Parathyroid adenoma (tissue), 2 donors: ENCODE data around the gene TMEM120A.

ENCODE experiments used
- H2AFZ ChIP-seq: fragments of 300-600 bp; sonication (generic); one replicate; pipeline ENCODE4 v1.7.0; 2017; ENCODE audit warnings: antibody characterized with exemption, mild to moderate bottlenecking
- H3K27ac ChIP-seq: fragments of 300-600 bp; sonication (generic); one replicate; pipeline ENCODE4 v1.7.0; 2017
- H3K27me3 ChIP-seq: fragments of 300-600 bp; sonication (generic); one replicate; pipeline ENCODE4 v1.7.0; 2017; ENCODE audit warnings: low read length; ENCODE audit not compliant: control insufficient read depth, insufficient read depth
- H3K36me3 ChIP-seq: fragments of 300-600 bp; sonication (generic); one replicate; pipeline ENCODE4 v1.7.0; 2017; ENCODE audit warnings: low read length; ENCODE audit not compliant: control insufficient read depth, insufficient read depth
- H3K4me1 ChIP-seq: fragments of 300-600 bp; sonication (generic); one replicate; pipeline ENCODE4 v1.7.0; 2017; ENCODE audit warnings: control low read depth
- H3K4me2 ChIP-seq: fragments of 300-600 bp; sonication (generic); one replicate; pipeline ENCODE4 v1.7.0; 2017; ENCODE audit warnings: low read length
- H3K4me3 ChIP-seq: fragments of 300-600 bp; sonication (generic); one replicate; pipeline ENCODE4 v1.7.0; 2017; ENCODE audit warnings: low read depth, low read length
- H3K79me2 ChIP-seq: fragments of 300-600 bp; sonication (generic); one replicate; pipeline ENCODE4 v1.7.0; 2017; ENCODE audit warnings: control low read depth
- H3K9ac ChIP-seq: fragments of 300-600 bp; sonication (generic); one replicate; pipeline ENCODE4 v1.7.0; 2017; ENCODE audit warnings: mild to moderate bottlenecking
- H3K9me3 ChIP-seq: fragments of 300-600 bp; sonication (generic); one replicate; pipeline ENCODE4 v1.7.0; 2017; ENCODE audit warnings: low read length; ENCODE audit not compliant: control insufficient read depth
- TF ChIP-seq, protein P1 (sequence below): fragments of 300-600 bp; sonication (generic); IDR thresholded peaks from one replicate; pipeline ENCODE4 v1.7.0; 2017; ENCODE audit warnings: antibody characterized with exemption, mild to moderate bottlenecking
- donor health status: primary hyperparathyroidism.

The TMEM120A gene

DNA sequence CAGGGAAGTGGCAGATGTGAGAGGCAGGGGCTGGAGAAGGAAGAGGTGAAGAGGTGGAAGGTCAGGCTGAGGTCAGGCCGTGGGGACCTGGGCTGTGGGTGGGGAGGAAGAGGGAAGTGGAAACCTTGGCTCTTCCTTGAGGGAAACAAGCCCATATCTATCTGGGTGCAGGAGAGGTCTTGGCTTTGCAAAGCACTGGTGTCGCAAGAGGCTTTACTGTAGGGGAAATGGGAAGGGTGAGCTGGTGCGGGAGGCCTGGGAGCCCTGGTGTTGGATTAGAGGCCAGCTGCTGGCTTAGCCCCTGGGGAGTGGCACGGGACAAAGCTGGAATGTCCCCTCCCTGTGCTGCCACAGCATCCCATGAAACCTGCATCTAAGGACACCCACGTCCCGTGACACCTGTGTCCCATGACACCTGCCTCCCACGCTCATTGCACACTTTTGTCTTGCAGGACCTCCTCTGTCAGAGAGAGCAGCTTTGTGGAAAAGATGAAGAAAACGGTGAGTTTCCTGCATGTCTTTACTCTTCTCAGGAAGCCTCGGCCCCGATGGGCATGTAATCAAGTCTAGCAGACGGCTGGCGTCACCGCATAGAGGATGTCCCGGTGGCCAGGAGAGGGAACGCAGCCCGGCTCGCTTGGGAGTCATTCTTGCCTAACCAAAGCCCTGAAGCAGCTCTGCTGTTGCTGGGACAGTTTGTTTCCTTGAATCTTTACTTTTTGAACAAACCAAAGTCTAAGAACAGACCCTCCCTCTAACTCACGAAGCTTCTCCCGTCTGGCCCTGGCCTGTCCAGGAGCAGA, 22.2 kb downstream of the TMEM120A start:
- H3K27ac ChIP-seq = peak overlapping the region; percentile 32

DNA sequence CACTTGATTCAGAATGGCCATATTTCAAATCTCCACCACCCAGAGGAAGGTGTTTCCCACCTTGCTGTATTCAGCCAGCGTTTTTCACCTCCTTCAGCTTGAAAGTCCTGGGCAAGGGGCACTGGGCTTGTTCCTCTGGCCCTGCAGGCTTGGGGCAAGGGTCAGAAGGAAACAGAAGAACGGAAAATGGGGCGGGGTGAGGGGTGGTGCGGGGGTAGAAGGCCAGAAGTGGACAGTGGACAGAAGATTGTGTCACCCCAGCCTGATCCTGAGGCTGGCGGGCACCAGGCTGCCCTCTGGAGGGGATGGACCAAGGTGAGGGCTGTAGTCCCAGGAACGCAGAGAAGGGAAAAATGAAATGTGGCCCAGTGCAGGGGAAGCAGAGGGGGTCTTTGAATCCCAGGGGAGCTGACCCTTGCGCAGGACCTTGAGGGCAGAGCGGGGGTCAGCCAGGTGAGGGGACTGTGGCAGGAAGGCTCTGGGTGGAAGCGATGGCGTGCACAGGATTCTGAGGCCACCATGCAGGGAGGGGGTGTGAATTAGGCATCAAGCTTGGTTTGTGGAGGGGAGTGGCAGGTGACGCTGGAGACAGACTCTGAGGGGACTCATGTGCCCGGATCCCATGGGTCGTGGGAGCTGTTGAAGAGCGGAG, 23.0 kb downstream of the TMEM120A start:
- no peak overlapping the region for H3K9ac ChIP-seq
- peaks cover 30% of the 10 kb centered on the region for H3K79me2 ChIP-seq
- no peaks in the 10 kb centered on the region for H3K27me3 ChIP-seq
- no peak overlapping the region for H3K27ac ChIP-seq
- no peak overlapping the region for H3K4me2 ChIP-seq
- TF ChIP-seq, protein P1, sequence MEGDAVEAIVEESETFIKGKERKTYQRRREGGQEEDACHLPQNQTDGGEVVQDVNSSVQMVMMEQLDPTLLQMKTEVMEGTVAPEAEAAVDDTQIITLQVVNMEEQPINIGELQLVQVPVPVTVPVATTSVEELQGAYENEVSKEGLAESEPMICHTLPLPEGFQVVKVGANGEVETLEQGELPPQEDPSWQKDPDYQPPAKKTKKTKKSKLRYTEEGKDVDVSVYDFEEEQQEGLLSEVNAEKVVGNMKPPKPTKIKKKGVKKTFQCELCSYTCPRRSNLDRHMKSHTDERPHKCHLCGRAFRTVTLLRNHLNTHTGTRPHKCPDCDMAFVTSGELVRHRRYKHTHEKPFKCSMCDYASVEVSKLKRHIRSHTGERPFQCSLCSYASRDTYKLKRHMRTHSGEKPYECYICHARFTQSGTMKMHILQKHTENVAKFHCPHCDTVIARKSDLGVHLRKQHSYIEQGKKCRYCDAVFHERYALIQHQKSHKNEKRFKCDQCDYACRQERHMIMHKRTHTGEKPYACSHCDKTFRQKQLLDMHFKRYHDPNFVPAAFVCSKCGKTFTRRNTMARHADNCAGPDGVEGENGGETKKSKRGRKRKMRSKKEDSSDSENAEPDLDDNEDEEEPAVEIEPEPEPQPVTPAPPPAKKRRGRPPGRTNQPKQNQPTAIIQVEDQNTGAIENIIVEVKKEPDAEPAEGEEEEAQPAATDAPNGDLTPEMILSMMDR = no peak
- H3K4me3 ChIP-seq = no peak overlapping the region
- no peaks in the 10 kb centered on the region for H3K36me3 ChIP-seq
- no peak overlapping the region for H2AFZ ChIP-seq
- H3K4me1 ChIP-seq = no peaks in the 10 kb centered on the region
- H3K9me3 ChIP-seq = no peaks in the 10 kb centered on the region

More for the DNA sequence above, 22.2 kb downstream of the TMEM120A start:
- H3K79me2 ChIP-seq = peaks cover 25% of the 10 kb centered on the region
- H3K4me1 ChIP-seq = no peaks in the 10 kb centered on the region
- no peaks in the 10 kb centered on the region for H3K9me3 ChIP-seq
- no peak overlapping the region for H3K9ac ChIP-seq
- H2AFZ ChIP-seq = no peak overlapping the region
- TF ChIP-seq, protein P1 = no peak
- no peaks in the 10 kb centered on the region for H3K27me3 ChIP-seq
- no peaks in the 10 kb centered on the region for H3K36me3 ChIP-seq
- no peak overlapping the region for H3K4me3 ChIP-seq
- H3K4me2 ChIP-seq = no peak overlapping the region

DNA sequence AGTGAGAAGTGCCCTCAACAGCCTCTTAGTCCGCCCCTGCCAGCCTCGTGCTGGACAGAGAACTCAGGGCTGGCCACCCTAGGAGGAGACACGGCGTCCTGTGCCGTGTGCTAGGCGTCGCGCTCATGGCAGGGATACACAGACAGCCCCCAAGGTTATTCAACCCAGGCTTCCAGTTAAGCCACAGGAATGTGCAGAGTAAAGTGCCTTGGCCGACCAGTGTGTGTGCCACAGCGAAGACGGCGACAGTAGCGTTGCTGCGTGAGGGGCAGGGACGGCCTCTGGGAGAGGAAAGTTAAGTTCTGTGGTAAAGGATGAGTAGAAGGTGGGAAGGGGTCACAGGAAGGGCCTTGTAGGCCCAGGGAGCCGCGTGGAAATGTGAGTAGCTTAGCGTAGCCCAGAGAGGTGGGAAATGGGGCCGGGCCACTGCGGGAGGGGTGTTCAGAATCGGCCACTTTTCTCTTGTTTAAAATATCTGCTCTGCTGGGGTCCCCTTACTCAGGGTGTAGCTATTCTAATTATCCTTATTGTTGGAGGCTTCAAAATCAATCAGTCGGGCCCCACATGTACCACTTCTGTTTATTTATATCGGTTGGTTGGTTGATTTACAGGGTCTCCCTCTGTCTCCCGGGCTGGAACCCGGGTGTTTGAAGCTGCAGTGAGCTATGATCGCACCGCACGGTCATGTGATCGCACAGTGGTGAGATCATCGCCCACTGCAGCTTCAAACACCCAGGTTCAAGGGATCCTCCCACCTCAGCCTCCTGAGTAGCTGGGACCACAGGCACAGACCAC, 24.5 kb downstream of the TMEM120A start:
- H3K4me1 ChIP-seq = no peaks in the 10 kb centered on the region
- no peaks in the 10 kb centered on the region for H3K9me3 ChIP-seq
- no peaks in the 10 kb centered on the region for H3K27me3 ChIP-seq
- no peak overlapping the region for H2AFZ ChIP-seq
- TF ChIP-seq, protein P1 = no peak
- H3K4me3 ChIP-seq = no peak overlapping the region
- no peak overlapping the region for H3K4me2 ChIP-seq
- H3K9ac ChIP-seq = no peak overlapping the region
- no peaks in the 10 kb centered on the region for H3K36me3 ChIP-seq
- H3K27ac ChIP-seq = peak overlapping the region; percentile 30
- peaks cover 41% of the 10 kb centered on the region for H3K79me2 ChIP-seq

DNA sequence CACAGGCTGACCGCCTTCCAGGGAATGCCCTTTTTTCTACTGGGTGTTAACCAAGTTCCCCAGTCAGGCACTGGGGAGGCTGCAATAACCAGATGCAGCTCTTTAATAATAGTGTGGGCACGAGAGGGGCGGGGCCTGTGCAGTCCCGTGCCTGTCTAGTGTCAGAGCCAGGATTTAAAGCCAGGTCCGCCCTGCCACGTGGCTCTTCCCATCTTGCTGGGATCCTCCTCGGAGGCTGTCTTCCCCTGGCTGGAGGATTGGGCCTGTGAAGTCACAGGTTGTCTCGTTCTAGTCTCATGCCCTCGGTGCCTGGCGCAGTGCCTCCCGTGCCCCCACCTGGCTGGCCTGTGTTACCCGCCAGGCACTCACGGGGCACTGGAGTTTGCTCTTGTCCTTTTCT, 25.2 kb downstream of the TMEM120A start:
- H3K36me3 ChIP-seq = no peaks in the 10 kb centered on the region
- no peak overlapping the region for H2AFZ ChIP-seq
- no peak overlapping the region for H3K9ac ChIP-seq
- H3K4me2 ChIP-seq = no peak overlapping the region
- peaks cover 41% of the 10 kb centered on the region for H3K79me2 ChIP-seq
- TF ChIP-seq, protein P1 = no peak
- H3K9me3 ChIP-seq = no peaks in the 10 kb centered on the region
- H3K4me1 ChIP-seq = no peaks in the 10 kb centered on the region
- no peak overlapping the region for H3K4me3 ChIP-seq
- no peaks in the 10 kb centered on the region for H3K27me3 ChIP-seq
- peak overlapping the region; percentile 30 for H3K27ac ChIP-seq
